Immature natural killer cell (primary cell): ENCODE measurements around the gene SPOCK3. TPM values are rescaled to one million over a fixed set of nuclear protein-coding genes. Genes with fewer than 3 reads are reported as not detected.

ENCODE experiments used
- DNase-seq, 3 donors: peaks; one replicate each; pipeline ENCODE4 v3.0.0; 2022; ENCODE audit warnings: mixed read lengths in 1 of 3
- H3K27ac Mint-ChIP-seq, 6 donors: one replicate each; pipeline ENCODE4 v1.8.0; 2020; ENCODE audit warnings: mixed read lengths in 6 of 6, mild to moderate bottlenecking in 5 of 6, inconsistent platforms in 4 of 6, moderate library complexity in 3 of 6
- H3K27me3 Mint-ChIP-seq, 3 donors: one replicate each; pipeline ENCODE4 v1.8.0; 2020 to 2021; ENCODE audit warnings: low read depth in 3 of 3, mild to moderate bottlenecking in 3 of 3, mixed read lengths in 3 of 3, moderate library complexity in 3 of 3, inconsistent platforms in 1 of 3
- H3K36me3 Mint-ChIP-seq, 3 donors: one replicate each; pipeline ENCODE4 v1.8.0; 2020; ENCODE audit warnings: mixed read lengths in 3 of 3, inconsistent platforms in 2 of 3, mild to moderate bottlenecking in 2 of 3
- H3K4me1 Mint-ChIP-seq, 2 donors: one replicate each; pipeline ENCODE4 v1.8.0; 2020; ENCODE audit warnings: inconsistent platforms in 2 of 2, mild to moderate bottlenecking in 2 of 2, mixed read lengths in 2 of 2, moderate library complexity in 1 of 2
- H3K4me3 Mint-ChIP-seq, 5 donors: one replicate each; pipeline ENCODE4 v1.8.0; 2020; ENCODE audit warnings: mild to moderate bottlenecking in 5 of 5, mixed read lengths in 5 of 5, inconsistent platforms in 3 of 5, moderate library complexity in 3 of 5
- H3K9me3 Mint-ChIP-seq, 6 donors: one replicate each; pipeline ENCODE4 v1.8.0; 2020; ENCODE audit warnings: mild to moderate bottlenecking in 6 of 6, mixed read lengths in 6 of 6, inconsistent platforms in 4 of 6, moderate library complexity in 3 of 6
- polyA plus RNA-seq, 3 donors: library from polyadenylated mRNA; unstranded; fragments of 300-500 nt; fragmentation: Illumina TruSeq; gene quantifications; one replicate each; pipeline ENCODE4 v1.2.3, GENCODE V29; 2021

The SPOCK3 gene
- polyA plus RNA-seq, 3 donors from 2014 or later: not detected

DNA sequence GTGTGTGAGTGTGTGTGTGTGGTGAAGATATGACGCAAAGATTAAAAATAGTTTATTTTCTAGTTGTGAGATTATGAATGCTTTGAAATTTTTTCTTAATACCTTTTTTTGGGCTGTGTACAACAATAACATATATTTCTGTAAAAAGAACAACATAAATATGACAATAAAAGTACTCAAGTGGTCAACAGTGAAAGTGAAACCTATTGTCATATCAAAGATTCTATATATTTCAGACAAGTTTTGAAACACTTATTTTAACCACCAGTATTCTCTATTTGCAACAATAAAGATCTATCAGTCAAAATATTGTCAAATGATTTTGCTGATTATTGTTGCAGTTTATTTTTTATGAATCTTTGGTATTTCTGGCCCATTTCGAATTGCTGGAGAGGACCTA, 98.0 kb downstream of the SPOCK3 start:
- H3K27me3 Mint-ChIP-seq: peaks cover 0 to 3% (median 1%) of the 10 kb centered on the region in 3 donors
- DNase-seq: no peak
- no peaks in the 10 kb centered on the region for H3K36me3 Mint-ChIP-seq
- H3K27ac Mint-ChIP-seq: no peak overlapping the region
- peaks cover 2 to 25% (median 8%) of the 10 kb centered on the region in 6 donors for H3K9me3 Mint-ChIP-seq
- H3K4me3 Mint-ChIP-seq: no peak overlapping the region
- H3K4me1 Mint-ChIP-seq: no peaks in the 10 kb centered on the region

DNA sequence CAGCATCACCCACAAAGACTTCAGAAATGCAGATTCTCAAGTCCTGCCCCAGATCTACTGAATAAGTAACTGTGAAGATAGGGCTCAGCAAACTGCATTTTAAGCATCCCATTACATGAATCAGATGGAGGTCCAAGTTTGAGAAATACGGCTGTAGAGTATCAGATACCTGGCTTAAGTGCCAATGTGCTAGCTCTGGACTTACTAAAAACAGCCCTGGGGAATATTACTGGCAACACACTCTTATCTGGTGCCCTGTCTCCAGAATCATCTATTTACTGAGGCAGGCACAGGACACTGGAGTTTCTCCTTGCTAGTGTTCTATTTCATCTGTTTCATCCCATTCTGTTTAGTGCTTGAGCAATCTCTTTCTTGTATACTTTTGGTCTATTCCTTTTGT, 105.1 kb downstream of the SPOCK3 start:
- no peak for DNase-seq
- Mint-ChIP-seq H3K9me3 (peaks cover 13 to 41% (median 30%) of the 10 kb centered on the region in 6 donors), H3K36me3 (peaks cover 0 to 5% (median 0%) of the 10 kb centered on the region in 3 donors), H3K4me1 (no peaks in the 10 kb centered on the region), H3K27ac (no peak overlapping the region), H3K27me3 (peaks cover 0 to 3% (median 0%) of the 10 kb centered on the region in 3 donors), H3K4me3 (no peak overlapping the region)

DNA sequence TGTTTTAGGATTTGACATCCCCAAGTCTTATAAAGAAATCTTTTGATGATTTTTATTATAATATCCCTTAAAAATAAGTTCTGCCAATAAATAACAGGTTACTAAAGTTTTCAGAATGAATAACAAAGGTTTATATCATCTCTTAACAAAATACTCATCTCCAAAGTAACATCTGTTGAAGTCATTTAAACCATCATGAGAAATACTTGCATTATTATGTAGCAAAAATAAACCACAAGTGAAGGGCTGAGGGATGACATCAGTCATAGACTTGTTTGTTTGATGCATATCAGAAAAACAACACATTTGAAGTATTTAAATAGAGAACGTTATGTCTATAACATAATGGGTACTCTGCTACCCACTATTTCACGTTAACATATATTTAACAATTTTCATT, 114.9 kb downstream of the SPOCK3 start:
- Mint-ChIP-seq H3K27me3 (peaks cover 0 to 4% (median 2%) of the 10 kb centered on the region in 3 donors), H3K4me3 (no peak overlapping the region), H3K9me3 (peaks cover 0 to 25% (median 11%) of the 10 kb centered on the region in 6 donors), H3K4me1 (no peaks in the 10 kb centered on the region), H3K36me3 (peaks cover 0 to under 1% (median 0%) of the 10 kb centered on the region in 3 donors), H3K27ac (no peak overlapping the region)
- DNase-seq: no peak

DNA sequence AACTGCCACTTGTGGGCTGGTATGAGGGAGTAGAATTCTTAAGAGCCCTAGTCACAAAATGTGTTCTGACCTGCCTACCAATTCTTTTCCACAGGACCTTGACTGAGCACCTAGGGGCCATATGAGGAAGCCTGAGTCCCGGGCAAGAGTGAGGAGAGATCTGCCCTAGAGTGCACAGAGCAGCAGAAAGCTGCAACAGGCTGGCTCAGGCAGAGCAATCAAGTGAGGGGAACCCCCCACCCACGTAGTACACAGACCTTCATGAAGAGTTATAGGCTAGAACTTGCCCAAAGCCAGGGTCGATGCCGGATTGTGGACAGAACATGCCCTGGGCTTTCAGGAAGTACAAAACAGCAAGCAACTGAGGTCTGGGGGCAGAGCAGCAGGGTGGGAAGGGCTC, 117.0 kb downstream of the SPOCK3 start:
- Mint-ChIP-seq H3K36me3 (no peaks in the 10 kb centered on the region), H3K4me1 (no peaks in the 10 kb centered on the region), H3K27me3 (peaks cover 0 to 4% (median 2%) of the 10 kb centered on the region in 3 donors), H3K9me3 (peaks cover 0 to 17% (median 9%) of the 10 kb centered on the region in 6 donors), H3K27ac (no peak overlapping the region), H3K4me3 (no peak overlapping the region)
- DNase-seq: no peak

DNA sequence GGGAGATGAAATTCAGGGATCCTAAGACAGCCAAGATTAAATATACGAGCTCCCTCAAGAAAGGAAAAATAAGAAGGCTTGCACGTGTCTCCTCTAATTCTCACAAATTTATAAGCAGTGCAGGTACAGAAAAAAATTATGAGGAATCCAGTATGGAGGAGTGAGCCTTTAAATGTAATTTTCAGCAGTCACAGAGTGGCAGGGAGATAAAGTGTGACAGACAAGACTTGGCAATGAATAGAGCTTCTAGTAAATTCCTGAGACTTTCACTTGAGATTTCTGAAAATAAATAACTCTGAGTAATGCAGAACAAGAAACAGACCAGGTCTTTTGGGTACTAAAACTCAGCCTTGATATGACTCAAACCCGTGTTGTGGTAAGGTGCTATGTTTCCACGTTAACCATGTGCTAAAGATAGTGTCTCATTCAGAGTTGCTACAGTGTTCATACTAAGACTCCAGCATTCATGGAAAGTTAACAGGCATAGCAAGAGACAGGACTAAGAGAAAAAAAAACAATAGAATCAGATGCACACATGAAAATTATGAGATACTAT, 119.8 kb downstream of the SPOCK3 start:
- DNase-seq: no peak
- H3K4me1 Mint-ChIP-seq: no peaks in the 10 kb centered on the region
- H3K4me3 Mint-ChIP-seq: no peak overlapping the region

DNA sequence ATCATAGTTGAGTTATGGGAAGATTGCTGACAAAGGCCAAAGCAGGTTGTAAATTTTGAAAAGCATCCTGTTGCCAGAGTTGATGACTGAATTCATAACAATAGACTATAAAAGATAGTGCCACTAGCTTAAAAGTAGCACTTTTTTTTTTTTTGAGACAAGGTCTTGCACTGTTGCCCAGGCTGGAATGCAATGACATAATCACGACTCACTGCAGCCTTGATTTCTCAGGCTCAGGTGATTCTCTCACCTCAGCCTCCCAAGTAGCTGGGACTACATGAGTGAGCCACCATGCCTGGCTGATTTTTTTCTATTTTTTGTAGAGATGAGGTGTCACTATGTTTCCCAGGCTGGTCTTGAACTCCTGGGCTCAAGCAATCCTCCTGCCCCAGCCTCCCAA, 122.7 kb downstream of the SPOCK3 start:
- H3K9me3 Mint-ChIP-seq: peaks cover 0 to 27% (median 19%) of the 10 kb centered on the region in 6 donors
- no peak for DNase-seq
- no peak overlapping the region for H3K27ac Mint-ChIP-seq
- no peak overlapping the region for H3K4me3 Mint-ChIP-seq
- no peaks in the 10 kb centered on the region for H3K36me3 Mint-ChIP-seq
- peaks cover 0 to 2% (median 1%) of the 10 kb centered on the region in 3 donors for H3K27me3 Mint-ChIP-seq
- H3K4me1 Mint-ChIP-seq: no peaks in the 10 kb centered on the region

More for the DNA sequence above, 119.8 kb downstream of the SPOCK3 start:
- H3K36me3 Mint-ChIP-seq: no peaks in the 10 kb centered on the region
- peaks cover 0 to 4% (median 2%) of the 10 kb centered on the region in 3 donors for H3K27me3 Mint-ChIP-seq
- peaks cover 0 to 14% (median 9%) of the 10 kb centered on the region in 6 donors for H3K9me3 Mint-ChIP-seq
- H3K27ac Mint-ChIP-seq: no peak overlapping the region

DNA sequence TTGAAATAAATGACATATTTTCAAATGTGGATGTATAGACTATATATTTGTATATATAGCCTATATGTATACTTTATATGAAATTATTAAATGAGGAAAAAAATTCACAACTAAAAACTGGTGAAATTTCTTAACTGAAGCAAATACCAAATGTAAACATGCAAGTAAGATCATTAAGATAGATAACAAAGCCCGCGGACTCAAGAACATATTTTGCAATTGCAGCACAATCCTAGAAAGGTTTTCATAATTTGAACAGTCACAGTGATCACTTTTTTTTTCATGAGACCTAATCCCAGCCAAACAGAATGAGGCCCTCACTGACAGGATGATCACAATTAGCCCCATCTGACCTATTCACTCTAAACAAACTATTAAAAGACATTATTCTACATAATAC, 123.2 kb downstream of the SPOCK3 start:
- Mint-ChIP-seq H3K4me1 (no peaks in the 10 kb centered on the region), H3K4me3 (no peak overlapping the region), H3K27ac (no peak overlapping the region), H3K27me3 (peaks cover 0 to 2% (median 1%) of the 10 kb centered on the region in 3 donors), H3K9me3 (peaks cover 2 to 32% (median 22%) of the 10 kb centered on the region in 6 donors), H3K36me3 (no peaks in the 10 kb centered on the region)
- DNase-seq: no peak

DNA sequence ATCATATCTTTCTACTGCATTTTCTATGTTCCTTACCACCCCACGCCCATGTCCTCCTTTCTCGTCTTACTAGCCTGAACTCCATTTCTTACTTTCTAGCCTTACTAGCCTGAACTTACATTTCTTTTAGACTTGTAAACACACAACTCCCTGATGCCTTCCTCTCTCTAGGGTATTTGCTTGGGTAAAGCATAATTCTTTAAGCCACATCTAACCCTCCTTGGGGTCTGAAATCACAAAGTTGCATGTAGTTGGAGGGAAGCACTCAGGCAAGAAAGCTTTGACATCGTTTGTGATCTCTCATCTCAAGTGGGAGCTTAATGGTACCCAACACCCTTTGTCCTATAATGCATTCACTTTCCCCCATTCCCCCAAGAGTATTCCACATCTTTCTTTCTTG, 124.4 kb downstream of the SPOCK3 start:
- no peak for DNase-seq
- no peaks in the 10 kb centered on the region for H3K36me3 Mint-ChIP-seq
- H3K4me3 Mint-ChIP-seq: no peak overlapping the region
- no peak overlapping the region for H3K27ac Mint-ChIP-seq
- no peaks in the 10 kb centered on the region for H3K4me1 Mint-ChIP-seq
- peaks cover 10 to 40% (median 28%) of the 10 kb centered on the region in 6 donors for H3K9me3 Mint-ChIP-seq
- no peaks in the 10 kb centered on the region for H3K27me3 Mint-ChIP-seq

DNA sequence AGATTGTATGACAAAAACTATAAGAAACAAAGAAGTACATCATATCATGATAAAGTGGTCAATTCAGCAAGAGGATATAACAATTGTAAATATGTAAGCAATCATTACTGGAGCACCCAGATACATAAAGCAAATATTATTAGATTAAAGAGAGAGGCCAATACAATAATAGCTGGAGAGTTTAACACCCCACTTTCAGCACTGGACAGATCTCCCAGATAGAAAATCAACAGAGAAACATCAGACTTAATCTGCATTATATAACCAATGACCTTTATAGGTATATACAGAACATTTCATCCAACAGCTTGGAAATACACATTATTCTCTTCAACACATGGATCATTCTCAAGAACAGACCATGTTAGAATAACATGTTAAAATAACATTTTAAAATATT, 128.4 kb downstream of the SPOCK3 start:
- no peak overlapping the region for H3K4me3 Mint-ChIP-seq
- peaks cover 0 to 8% (median 0%) of the 10 kb centered on the region in 3 donors for H3K36me3 Mint-ChIP-seq
- H3K4me1 Mint-ChIP-seq: no peaks in the 10 kb centered on the region
- peaks cover 0 to 4% (median 0%) of the 10 kb centered on the region in 3 donors for H3K27me3 Mint-ChIP-seq
- DNase-seq: no peak
- H3K27ac Mint-ChIP-seq: no peak overlapping the region
- H3K9me3 Mint-ChIP-seq: peaks cover 20 to 57% (median 37%) of the 10 kb centered on the region in 6 donors

DNA sequence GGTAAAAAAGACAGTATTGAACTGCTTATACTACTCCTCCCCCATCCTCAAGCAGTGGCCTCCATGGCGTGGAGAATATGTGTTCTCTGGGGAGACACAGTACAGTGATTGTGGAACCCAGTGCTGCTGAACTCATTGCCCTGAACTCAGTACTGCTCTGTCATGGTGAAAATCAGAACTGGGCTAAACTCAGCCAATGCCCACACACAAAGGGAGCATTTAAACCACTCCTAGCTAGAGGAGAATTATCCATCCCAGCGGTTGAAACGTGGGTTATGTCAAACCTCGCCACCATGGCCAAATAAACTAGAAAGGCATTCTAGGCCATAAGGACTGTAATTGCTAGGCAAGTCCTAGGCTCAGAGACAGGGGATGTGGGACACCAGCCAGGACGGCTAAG, 131.8 kb downstream of the SPOCK3 start:
- peaks cover 0 to 4% (median 0%) of the 10 kb centered on the region in 3 donors for H3K27me3 Mint-ChIP-seq
- no peak overlapping the region for H3K4me3 Mint-ChIP-seq
- H3K9me3 Mint-ChIP-seq: peaks cover 20 to 55% (median 38%) of the 10 kb centered on the region in 6 donors
- no peak for DNase-seq
- H3K4me1 Mint-ChIP-seq: no peaks in the 10 kb centered on the region
- H3K27ac Mint-ChIP-seq: no peak overlapping the region
- peaks cover 0 to 8% (median 0%) of the 10 kb centered on the region in 3 donors for H3K36me3 Mint-ChIP-seq

DNA sequence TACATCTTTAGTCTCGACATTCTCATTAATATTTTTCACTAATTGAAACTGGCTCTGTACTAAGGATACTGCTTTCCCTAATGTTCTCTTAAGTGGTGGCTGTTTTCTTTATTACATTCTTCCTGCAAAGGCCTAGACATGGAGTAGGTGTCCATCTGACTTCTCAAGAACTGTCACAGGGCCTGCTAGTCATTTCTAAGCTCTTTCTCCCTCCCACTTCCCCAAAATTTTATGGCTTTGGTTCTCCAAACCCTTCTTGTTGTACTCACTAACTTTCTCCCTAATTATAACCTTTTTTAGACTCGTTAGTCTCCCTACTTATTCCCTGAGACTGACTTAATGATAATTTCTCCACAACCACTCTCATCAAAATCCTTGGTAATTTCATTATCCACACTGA, 133.3 kb downstream of the SPOCK3 start:
- peaks cover 15 to 42% (median 31%) of the 10 kb centered on the region in 6 donors for H3K9me3 Mint-ChIP-seq
- peaks cover 0 to 8% (median 0%) of the 10 kb centered on the region in 3 donors for H3K36me3 Mint-ChIP-seq
- no peak overlapping the region for H3K4me3 Mint-ChIP-seq
- no peaks in the 10 kb centered on the region for H3K4me1 Mint-ChIP-seq
- peaks cover 0 to 4% (median 0%) of the 10 kb centered on the region in 3 donors for H3K27me3 Mint-ChIP-seq
- no peak for DNase-seq
- no peak overlapping the region for H3K27ac Mint-ChIP-seq

DNA sequence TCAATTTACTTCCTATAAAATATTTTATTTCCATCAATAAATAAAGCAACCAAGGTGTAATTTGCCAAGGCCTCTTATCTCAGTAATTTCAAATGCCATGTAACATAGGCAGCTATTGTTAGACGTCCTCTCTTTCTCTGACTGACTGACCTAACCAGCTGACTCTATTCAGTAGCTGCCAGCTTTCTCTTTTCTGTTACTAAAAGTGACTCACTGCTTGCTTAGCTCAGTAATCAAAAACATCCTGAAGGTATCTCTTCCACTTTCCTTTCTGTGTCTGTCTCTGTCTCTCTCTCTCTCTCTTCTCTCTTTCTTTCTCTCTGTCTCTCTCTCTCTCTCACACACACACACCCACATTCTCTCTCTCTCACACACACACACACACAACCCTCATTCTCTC, 134.2 kb downstream of the SPOCK3 start:
- H3K27me3 Mint-ChIP-seq: peaks cover 0 to 4% (median 0%) of the 10 kb centered on the region in 3 donors
- peaks cover 10 to 37% (median 27%) of the 10 kb centered on the region in 6 donors for H3K9me3 Mint-ChIP-seq
- peaks cover 0 to 8% (median 0%) of the 10 kb centered on the region in 3 donors for H3K36me3 Mint-ChIP-seq
- H3K4me1 Mint-ChIP-seq: no peaks in the 10 kb centered on the region
- H3K27ac Mint-ChIP-seq: no peak overlapping the region
- no peak for DNase-seq
- H3K4me3 Mint-ChIP-seq: no peak overlapping the region

DNA sequence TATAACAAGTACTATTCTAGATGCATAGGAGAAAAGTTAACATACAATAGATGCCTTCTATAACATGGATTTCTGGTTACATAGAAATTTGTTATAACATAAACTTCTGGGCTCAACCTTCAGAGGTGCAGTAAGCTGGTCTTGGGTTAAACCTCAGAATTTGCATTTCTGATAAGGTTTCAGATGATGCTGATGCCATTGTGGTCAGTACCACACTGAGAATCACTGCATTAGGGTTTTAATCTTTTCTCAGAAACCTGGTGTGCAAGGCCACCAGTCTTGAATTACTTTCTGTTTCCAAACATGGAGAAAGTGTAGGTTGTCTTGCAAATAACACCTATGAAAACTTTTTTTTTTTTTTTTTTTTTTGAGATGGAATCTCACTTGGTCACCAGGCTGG, 146.2 kb downstream of the SPOCK3 start:
- Mint-ChIP-seq H3K4me1 (no peaks in the 10 kb centered on the region), H3K27me3 (peaks cover 0 to 2% (median 0%) of the 10 kb centered on the region in 3 donors), H3K27ac (no peak overlapping the region), H3K9me3 (peaks cover 0 to 20% (median 12%) of the 10 kb centered on the region in 6 donors), H3K36me3 (no peaks in the 10 kb centered on the region), H3K4me3 (no peak overlapping the region)
- no peak for DNase-seq

DNA sequence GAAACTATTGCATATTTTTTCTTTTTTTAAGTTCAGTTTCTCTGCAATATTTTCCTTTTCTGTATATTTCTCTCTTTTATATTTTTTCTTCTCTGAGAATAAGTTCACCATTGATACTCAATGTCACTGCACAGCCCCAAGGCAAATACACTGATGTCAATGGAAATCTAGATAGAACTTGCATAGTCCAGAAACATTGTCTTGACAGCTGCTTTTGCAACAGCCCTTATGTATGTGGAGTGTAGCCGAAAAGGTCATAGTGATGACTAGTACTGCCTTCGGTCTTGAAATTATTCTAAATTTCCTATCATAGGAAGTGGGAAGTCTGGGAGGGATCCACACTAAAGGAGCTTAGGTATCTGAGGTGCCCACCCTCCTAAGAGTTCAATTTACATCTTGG, 150.0 kb downstream of the SPOCK3 start:
- Mint-ChIP-seq H3K27ac (no peak overlapping the region), H3K27me3 (no peaks in the 10 kb centered on the region), H3K4me1 (no peaks in the 10 kb centered on the region), H3K4me3 (no peak overlapping the region), H3K36me3 (no peaks in the 10 kb centered on the region), H3K9me3 (peaks cover 8 to 47% (median 22%) of the 10 kb centered on the region in 6 donors)
- DNase-seq: no peak

DNA sequence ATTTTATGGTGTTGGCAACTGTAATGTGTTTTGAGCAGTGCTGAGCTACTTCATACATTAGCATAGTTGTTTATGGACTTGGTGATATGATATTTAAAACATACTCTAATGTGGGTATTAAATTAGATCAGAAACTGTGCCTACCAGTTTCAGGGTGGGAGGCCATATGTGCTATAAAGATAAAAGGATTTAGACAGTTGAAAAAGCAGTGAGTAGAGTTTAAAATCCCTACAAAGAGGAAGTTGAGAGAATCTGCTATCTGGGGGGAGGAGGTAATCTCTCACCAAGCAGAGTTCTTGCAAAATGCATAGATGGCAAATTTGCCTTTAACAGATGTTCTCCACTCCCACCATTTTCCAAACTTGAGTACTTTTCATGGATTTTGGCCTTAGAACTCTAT, 154.5 kb downstream of the SPOCK3 start:
- Mint-ChIP-seq H3K4me3 (no peak overlapping the region), H3K9me3 (peaks cover 11 to 42% (median 27%) of the 10 kb centered on the region in 6 donors), H3K4me1 (no peaks in the 10 kb centered on the region), H3K36me3 (no peaks in the 10 kb centered on the region), H3K27ac (no peak overlapping the region), H3K27me3 (no peaks in the 10 kb centered on the region)
- DNase-seq: no peak
